Esophagus muscularis mucosa (tissue), 4 donors: Measurements from ENCODE around the gene CDKN2A. TPM values are rescaled to one million over a fixed set of nuclear protein-coding genes. Genes with fewer than 3 reads are reported as not detected.

Source experiments
- DNase-seq: peaks from one replicate; pipeline ENCODE4 v3.0.0-alpha.2; 2017; ENCODE audit errors: extremely low spot score
- H3K27ac ChIP-seq, 4 donors: fragments of 200-600 bp; sonication (generic); replicated peaks in 1 of 4; 1 replicate in 3 of 4; 2 replicates in 1 of 4; pipeline ENCODE4 v1.5.1; 2016 to 2019; ENCODE audit warnings: mild to moderate bottlenecking in 1 of 4
- H3K27me3 ChIP-seq, 4 donors: fragments of 200-600 bp; sonication (generic); one replicate each; pipeline versions ENCODE4 v1.5.1 to v1.6.0; 2016 to 2019
- H3K36me3 ChIP-seq, 4 donors: fragments of 200-600 bp; sonication (generic); one replicate each; pipeline ENCODE4 v1.5.1; 2016 to 2019
- H3K4me1 ChIP-seq, 4 donors: fragments of 200-600 bp; sonication (generic); one replicate each; pipeline ENCODE4 v1.5.1; 2016 to 2019
- H3K4me3 ChIP-seq, 4 donors: fragments of 200-600 bp; sonication (generic); 1 replicate in 2 of 4; 2 replicates in 2 of 4; pipeline ENCODE4 v1.5.1; 2016 to 2019; ENCODE audit warnings: mild to moderate bottlenecking in 4 of 4, moderate library complexity in 1 of 4
- H3K9me3 ChIP-seq, 4 donors: fragments of 200-600 bp; sonication (generic); 1 replicate in 3 of 4; 2 replicates in 1 of 4; pipeline ENCODE4 v1.5.1; 2016 to 2019
- CTCF ChIP-seq, 3 experiments: fragments of 200-600 bp in 2 of 3; fragments of 450-650 bp in 1 of 3; sonication (generic) in 2 of 3; IDR thresholded peaks; one replicate each; pipeline ENCODE4 v1.5.1; 2017 to 2019; ENCODE audit warnings: antibody characterized with exemption in 3 of 3, mild to moderate bottlenecking in 2 of 3, moderate library complexity in 1 of 3
- EP300 ChIP-seq: sonication (generic); formaldehyde crosslinking; IDR thresholded peaks from one replicate; pipeline ENCODE4 v1.6.1; 2017; ENCODE audit warnings: antibody characterized with exemption
- POLR2A ChIP-seq: fragments of 450-650 bp; IDR thresholded peaks from one replicate; pipeline ENCODE4 v1.6.1; 2017; ENCODE audit warnings: antibody characterized with exemption, moderate library complexity, mild to moderate bottlenecking, low read depth
- POLR2AphosphoS5 ChIP-seq, 2 donors: sonication (generic); formaldehyde crosslinking; IDR thresholded peaks; one replicate each; pipeline ENCODE4 v1.6.1; 2017; ENCODE audit warnings: antibody characterized with exemption in 2 of 2
- WGBS: methylation state at CpG from one replicate; pipeline ENCODE4 v1.1.5; 2018; 5-methylcytosine and 5-hydroxymethylcytosine counted together
- intact Hi-C: fragments of 100-400 bp; cut with DNase I; formaldehyde crosslinking; loops from one replicate; pipeline ENCODE4 v1.15.1; 2023
- total RNA-seq, 4 donors: library from RNA; depleted of rRNA; stranded (reverse); fragments of >200 nt; gene quantifications; one replicate each; pipeline versions ENCODE4 v1.1.0 to v1.2.1, GENCODE V29; 2016

CDKN2A gene
- total RNA-seq, 4 donors from 2014 or later = 3.1 to 6.0 (median 4.4) TPM

- intact Hi-C loops = no loop called here
- no peak for TF ChIP-seq POLR2AphosphoS5 (IDR thresholded peaks at IDR 0.05)
- no peak for TF ChIP-seq POLR2A
- no peak for TF ChIP-seq EP300
- TF ChIP-seq CTCF (IDR thresholded peaks at IDR 0.05) = no peak
- DNase-seq = no peak
- Histone ChIP-seq H3K4me1 (no peaks in the 10 kb centered on the region), H3K36me3 (peaks cover 0 to 20% (median 8%) of the 10 kb centered on the region in 4 donors), H3K27ac (no peak overlapping the region), H3K27me3 (no peaks in the 10 kb centered on the region), H3K9me3 (no peaks in the 10 kb centered on the region), H3K4me3 (no peak overlapping the region)
- 78% methylated on average over 1 of the region's 1 CpG for WGBS
Measured at GRCh38 chr9:21931428-21931827, 62.8 kb downstream of the CDKN2A start.

GRCh38 chr9:21927752-21928151, 66.4 kb downstream of the CDKN2A start:
- Histone ChIP-seq H3K27ac (no peak overlapping the region), H3K27me3 (no peaks in the 10 kb centered on the region), H3K4me1 (no peaks in the 10 kb centered on the region), H3K9me3 (no peaks in the 10 kb centered on the region), H3K36me3 (peaks cover 0 to 20% (median 8%) of the 10 kb centered on the region in 4 donors), H3K4me3 (no peak overlapping the region)
- intact Hi-C loops = no loop called here
- DNase-seq = peak; percentile 66
- TF ChIP-seq EP300 (no peak), CTCF (IDR thresholded peaks at IDR 0.05) (no peak), POLR2AphosphoS5 (IDR thresholded peaks at IDR 0.05) (no peak), POLR2A (no peak)

GRCh38 chr9:21923694-21924093, 70.5 kb downstream of the CDKN2A start:
- 64% methylated on average over 1 of the region's 1 CpG for WGBS
- H3K36me3 ChIP-seq = no peaks in the 10 kb centered on the region
- DNase-seq = no peak
- TF ChIP-seq POLR2A (no peak), POLR2AphosphoS5 (IDR thresholded peaks at IDR 0.05) (no peak)
- H3K27ac ChIP-seq = no peak overlapping the region
- H3K4me3 ChIP-seq = no peak overlapping the region
- H3K9me3 ChIP-seq = no peaks in the 10 kb centered on the region
- H3K4me1 ChIP-seq = no peaks in the 10 kb centered on the region
- intact Hi-C loops = no loop called here
- H3K27me3 ChIP-seq = no peaks in the 10 kb centered on the region

- no peak overlapping the region for H3K4me3 ChIP-seq
- no peaks in the 10 kb centered on the region for H3K36me3 ChIP-seq
- no peaks in the 10 kb centered on the region for H3K4me1 ChIP-seq
- no peaks in the 10 kb centered on the region for H3K27me3 ChIP-seq
- TF ChIP-seq CTCF (IDR thresholded peaks at IDR 0.05) = no peak
- no peak for DNase-seq
- H3K27ac ChIP-seq = no peak overlapping the region
- intact Hi-C loops = no loop called here
- 14% methylated on average over 4 of the region's 4 CpGs for WGBS
- H3K9me3 ChIP-seq = peaks cover 0 to 2% (median 0%) of the 10 kb centered on the region in 4 donors
Measured at GRCh38 chr9:21919377-21920362, 74.5 kb downstream of the CDKN2A start.

Other genes with a start within 250 kb of the CDKN2A start
- gene MTAP, start 191.8 kb downstream of the CDKN2A start, total RNA-seq = 10 to 100 TPM; 18.1 to 26.0 (median 22.1) TPM
- gene CDKN2B-AS1, start 399 bp upstream of the CDKN2A start, total RNA-seq = 1 to 10 TPM in 1 of 4 donors, under 1 TPM in 3; 0.52 to 1.3 (median 0.85) TPM
- 10 to 100 TPM in 3 of 4 donors, 1 to 10 TPM in 1; 9.9 to 14.6 (median 12.2) TPM for gene CDKN2B, start 14.9 kb upstream of the CDKN2A start, total RNA-seq